GM12874 (cell line): ENCODE results near the gene SLC25A47.

Source experiments
- CTCF ChIP-seq: IDR thresholded peaks from 2 replicates; pipeline ENCODE4 v1.5.1; 2011; ENCODE audit warnings: low read depth, mild to moderate bottlenecking, control low read depth, low read length, moderate library complexity; ENCODE audit not compliant: insufficient read depth

SLC25A47 gene

GRCh38 chr14:100287202-100287997, 35.7 kb upstream of the SLC25A47 start:
- no peak for TF ChIP-seq CTCF

- TF ChIP-seq CTCF: no peak
These were observed 34.6 kb upstream of the SLC25A47 start for GRCh38 chr14:100288382-100289185.

GRCh38 chr14:100289916-100290606, 33.1 kb upstream of the SLC25A47 start:
- no peak for TF ChIP-seq CTCF

- TF ChIP-seq CTCF: no peak
These were observed 32.4 kb upstream of the SLC25A47 start for GRCh38 chr14:100290607-100291304.

- no peak for TF ChIP-seq CTCF
These were observed 31.6 kb upstream of the SLC25A47 start for GRCh38 chr14:100291305-100292075.

GRCh38 chr14:100292301-100292775, 30.8 kb upstream of the SLC25A47 start:
- no peak for TF ChIP-seq CTCF
